ENCODE results near the gene TP53TG3F.
"Not testable (repeated sequence)": the region's sequence is repeated elsewhere in the genome, so short reads cannot be mapped to it uniquely, and the experiment has no call there.

- TF ChIP-seq ZBTB43 (CRISPR knock-in tag; IDR thresholded peaks at IDR 0.05); CTCF (IDR thresholded peaks at IDR 0.05); SOX15 (CRISPR knock-in tag; IDR thresholded peaks at IDR 0.05); MAX (CRISPR knock-in tag; IDR thresholded peaks at IDR 0.05); CREB1 (CRISPR knock-in tag; IDR thresholded peaks at IDR 0.05); STAT6 (CRISPR knock-in tag; conservative IDR thresholded peaks at IDR 0.05; ENCODE audit: low read depth); PRDM15 (CRISPR knock-in tag; IDR thresholded peaks at IDR 0.05); ZMAT4 (CRISPR knock-in tag; IDR thresholded peaks at IDR 0.05); HMGXB4 (CRISPR knock-in tag; IDR thresholded peaks at IDR 0.05); NFE2L1 (CRISPR knock-in tag; IDR thresholded peaks at IDR 0.05); NFYB (CRISPR knock-in tag; conservative IDR thresholded peaks at IDR 0.05; ENCODE audit: low read depth): not testable (repeated sequence)
These were observed 47.8 kb downstream of the TP53TG3F start for GRCh38 chr16:33507231-33507630.

Measured in WTC11 (cell line).